Stimulated activated naive CD8-positive, alpha-beta T cell treated with anti-CD3 and anti-CD28 coated beads, Interleukin-15, Interleukin-2, amounts not matched to agents 100 ng/mL and 50 ng/mL, for 24 hours (primary cell): ENCODE measurements around the gene AFAP1.

Experiments used
- H3K27ac Mint-ChIP-seq: one replicate; pipeline ENCODE4 v1.8.0; 2021; ENCODE audit warnings: mild to moderate bottlenecking, mixed read lengths
- H3K27me3 Mint-ChIP-seq: one replicate; pipeline ENCODE4 v1.8.0; 2021; ENCODE audit warnings: mixed read lengths
- H3K36me3 Mint-ChIP-seq: one replicate; pipeline ENCODE4 v1.8.0; 2021; ENCODE audit warnings: low read depth, mixed read lengths
- H3K4me1 Mint-ChIP-seq: one replicate; pipeline ENCODE4 v1.8.0; 2021; ENCODE audit warnings: low read depth, mixed read lengths
- H3K4me3 Mint-ChIP-seq: one replicate; pipeline ENCODE4 v1.8.0; 2021; ENCODE audit warnings: mild to moderate bottlenecking, mixed read lengths
- H3K9me3 Mint-ChIP-seq: one replicate; pipeline ENCODE4 v1.8.0; 2021; ENCODE audit warnings: mixed read lengths

Gene AFAP1

GRCh38 chr4:7864685-7865084 lies 75.0 kb downstream of the AFAP1 start:
- Mint-ChIP-seq H3K4me3 (no peak overlapping the region), H3K27me3 (no peaks in the 10 kb centered on the region), H3K9me3 (peaks cover 8% of the 10 kb centered on the region), H3K4me1 (peaks cover 18% of the 10 kb centered on the region), H3K27ac (no peak overlapping the region), H3K36me3 (peaks cover 12% of the 10 kb centered on the region)

- peaks cover 8% of the 10 kb centered on the region for H3K9me3 Mint-ChIP-seq
- no peaks in the 10 kb centered on the region for H3K27me3 Mint-ChIP-seq
- peaks cover 12% of the 10 kb centered on the region for H3K36me3 Mint-ChIP-seq
- H3K4me3 Mint-ChIP-seq, result peak overlapping the region; percentile 48
- peaks cover 18% of the 10 kb centered on the region for H3K4me1 Mint-ChIP-seq
- H3K27ac Mint-ChIP-seq, result peak overlapping the region; percentile 74
Observed at GRCh38 chr4:7863911-7864681, 75.6 kb downstream of the AFAP1 start.

GRCh38 chr4:7862561-7863192 lies 77.0 kb downstream of the AFAP1 start:
- no peaks in the 10 kb centered on the region for H3K27me3 Mint-ChIP-seq
- H3K9me3 Mint-ChIP-seq, result peaks cover 8% of the 10 kb centered on the region
- no peak overlapping the region for H3K4me3 Mint-ChIP-seq
- peaks cover 12% of the 10 kb centered on the region for H3K36me3 Mint-ChIP-seq
- peaks cover 14% of the 10 kb centered on the region for H3K4me1 Mint-ChIP-seq
- no peak overlapping the region for H3K27ac Mint-ChIP-seq

- H3K4me1 Mint-ChIP-seq, result peaks cover 21% of the 10 kb centered on the region
- peaks cover 8% of the 10 kb centered on the region for H3K9me3 Mint-ChIP-seq
- no peak overlapping the region for H3K27ac Mint-ChIP-seq
- peaks cover 11% of the 10 kb centered on the region for H3K36me3 Mint-ChIP-seq
- H3K4me3 Mint-ChIP-seq, result no peak overlapping the region
- no peaks in the 10 kb centered on the region for H3K27me3 Mint-ChIP-seq
Observed at GRCh38 chr4:7861440-7861881, 78.2 kb downstream of the AFAP1 start.

GRCh38 chr4:7860600-7861163 lies 79.0 kb downstream of the AFAP1 start:
- H3K36me3 Mint-ChIP-seq, result peaks cover 8% of the 10 kb centered on the region
- H3K4me3 Mint-ChIP-seq, result no peak overlapping the region
- no peak overlapping the region for H3K27ac Mint-ChIP-seq
- peaks cover 8% of the 10 kb centered on the region for H3K9me3 Mint-ChIP-seq
- no peaks in the 10 kb centered on the region for H3K27me3 Mint-ChIP-seq
- H3K4me1 Mint-ChIP-seq, result peaks cover 29% of the 10 kb centered on the region

- H3K27me3 Mint-ChIP-seq, result no peaks in the 10 kb centered on the region
- H3K9me3 Mint-ChIP-seq, result peaks cover 8% of the 10 kb centered on the region
- H3K4me3 Mint-ChIP-seq, result no peak overlapping the region
- no peak overlapping the region for H3K27ac Mint-ChIP-seq
- H3K4me1 Mint-ChIP-seq, result peaks cover 43% of the 10 kb centered on the region
- peaks cover 11% of the 10 kb centered on the region for H3K36me3 Mint-ChIP-seq
Observed at GRCh38 chr4:7859326-7859725, 80.3 kb downstream of the AFAP1 start.

GRCh38 chr4:7858498-7858897 lies 81.2 kb downstream of the AFAP1 start:
- Mint-ChIP-seq H3K4me3 (no peak overlapping the region), H3K27me3 (no peaks in the 10 kb centered on the region), H3K36me3 (peaks cover 11% of the 10 kb centered on the region), H3K9me3 (no peaks in the 10 kb centered on the region), H3K4me1 (peaks cover 45% of the 10 kb centered on the region), H3K27ac (no peak overlapping the region)

GRCh38 chr4:7857993-7858392 lies 81.7 kb downstream of the AFAP1 start:
- H3K4me3 Mint-ChIP-seq, result no peak overlapping the region

GRCh38 chr4:7857238-7857701 lies 82.4 kb downstream of the AFAP1 start:
- H3K4me3 Mint-ChIP-seq, result peak overlapping the region; percentile 51
- no peaks in the 10 kb centered on the region for H3K27me3 Mint-ChIP-seq
- H3K9me3 Mint-ChIP-seq, result no peaks in the 10 kb centered on the region
- H3K27ac Mint-ChIP-seq, result peak overlapping the region; percentile 53
- peaks cover 57% of the 10 kb centered on the region for H3K4me1 Mint-ChIP-seq
- peaks cover 13% of the 10 kb centered on the region for H3K36me3 Mint-ChIP-seq

More at GRCh38 chr4:7857993-7858392, 81.7 kb downstream of the AFAP1 start:
- H3K36me3 Mint-ChIP-seq, result peaks cover 13% of the 10 kb centered on the region
- H3K27ac Mint-ChIP-seq, result no peak overlapping the region
- peaks cover 50% of the 10 kb centered on the region for H3K4me1 Mint-ChIP-seq
- H3K27me3 Mint-ChIP-seq, result no peaks in the 10 kb centered on the region
- H3K9me3 Mint-ChIP-seq, result no peaks in the 10 kb centered on the region

- peaks cover 16% of the 10 kb centered on the region for H3K36me3 Mint-ChIP-seq
- H3K9me3 Mint-ChIP-seq, result no peaks in the 10 kb centered on the region
- H3K4me1 Mint-ChIP-seq, result peaks cover 71% of the 10 kb centered on the region
- no peak overlapping the region for H3K4me3 Mint-ChIP-seq
- H3K27me3 Mint-ChIP-seq, result no peaks in the 10 kb centered on the region
- H3K27ac Mint-ChIP-seq, result peak overlapping the region; percentile 70
Observed at GRCh38 chr4:7855731-7856130, 83.9 kb downstream of the AFAP1 start.

- Mint-ChIP-seq H3K36me3 (peaks cover 18% of the 10 kb centered on the region), H3K27me3 (no peaks in the 10 kb centered on the region), H3K9me3 (no peaks in the 10 kb centered on the region), H3K4me3 (peak overlapping the region; percentile 40), H3K4me1 (peaks cover 80% of the 10 kb centered on the region), H3K27ac (peak overlapping the region; percentile 70)
Observed at GRCh38 chr4:7854697-7855370, 84.8 kb downstream of the AFAP1 start.

- H3K4me3 Mint-ChIP-seq, result peak overlapping the region; percentile 40
- H3K27ac Mint-ChIP-seq, result peak overlapping the region; percentile 70
- H3K27me3 Mint-ChIP-seq, result no peaks in the 10 kb centered on the region
- peaks cover 18% of the 10 kb centered on the region for H3K36me3 Mint-ChIP-seq
- H3K4me1 Mint-ChIP-seq, result peaks cover 80% of the 10 kb centered on the region
- no peaks in the 10 kb centered on the region for H3K9me3 Mint-ChIP-seq
Observed at GRCh38 chr4:7854216-7854615, 85.4 kb downstream of the AFAP1 start.

- no peaks in the 10 kb centered on the region for H3K27me3 Mint-ChIP-seq
- H3K9me3 Mint-ChIP-seq, result no peaks in the 10 kb centered on the region
- H3K4me1 Mint-ChIP-seq, result peaks cover 80% of the 10 kb centered on the region
- peaks cover 18% of the 10 kb centered on the region for H3K36me3 Mint-ChIP-seq
- H3K4me3 Mint-ChIP-seq, result no peak overlapping the region
- no peak overlapping the region for H3K27ac Mint-ChIP-seq
Observed at GRCh38 chr4:7853271-7853670, 86.4 kb downstream of the AFAP1 start.

- no peaks in the 10 kb centered on the region for H3K9me3 Mint-ChIP-seq
- H3K27ac Mint-ChIP-seq, result peak overlapping the region; percentile 26
- H3K27me3 Mint-ChIP-seq, result no peaks in the 10 kb centered on the region
- H3K36me3 Mint-ChIP-seq, result peaks cover 19% of the 10 kb centered on the region
- peaks cover 77% of the 10 kb centered on the region for H3K4me1 Mint-ChIP-seq
- H3K4me3 Mint-ChIP-seq, result no peak overlapping the region
Observed at GRCh38 chr4:7852568-7853185, 87.0 kb downstream of the AFAP1 start.
